Stimulated activated CD4-positive, alpha-beta T cell treated with anti-CD3 and anti-CD28 coated beads, Interleukin-4, amount 100 ng/mL, for 24 hours (primary cell): ENCODE results near the gene NLRP12.
A peak's percentile ranks its signal among the peaks of the same experiment; 100 is the strongest.
"Not testable (repeated sequence)": the region's sequence is repeated elsewhere in the genome, so short reads cannot be mapped to it uniquely, and the experiment has no call there.

Experiments used
- DNase-seq: peaks from one replicate; pipeline ENCODE4 v3.0.0-alpha.2; 2020

The NLRP12 gene

DNA sequence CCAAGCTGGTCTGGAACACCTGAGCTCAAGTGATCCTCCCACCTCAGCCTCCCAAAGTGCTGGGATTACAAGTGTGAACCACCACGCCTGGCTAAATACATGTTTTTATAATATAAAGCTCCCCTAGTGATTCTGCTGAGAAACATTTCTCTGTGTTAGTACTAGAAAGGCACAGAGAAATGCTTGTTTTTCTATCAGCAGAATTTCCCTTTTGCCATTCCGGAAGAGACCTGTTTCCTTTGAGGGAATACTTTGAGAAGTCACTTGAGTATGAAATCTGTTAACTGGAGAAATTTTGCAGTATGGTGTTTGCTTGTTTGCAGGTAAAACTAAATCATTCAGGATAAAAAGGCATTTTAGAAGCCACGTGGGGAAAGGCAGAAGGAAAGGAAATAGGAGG lies 4.4 kb upstream of the NLRP12 start:
- no peak for DNase-seq

- no peak for DNase-seq
These were observed 2.8 kb upstream of the NLRP12 start for GRCh38 chr19:53826876-53827275.

- no peak for DNase-seq
These were observed 564 bp downstream of the NLRP12 start for GRCh38 chr19:53823380-53824120.

DNA sequence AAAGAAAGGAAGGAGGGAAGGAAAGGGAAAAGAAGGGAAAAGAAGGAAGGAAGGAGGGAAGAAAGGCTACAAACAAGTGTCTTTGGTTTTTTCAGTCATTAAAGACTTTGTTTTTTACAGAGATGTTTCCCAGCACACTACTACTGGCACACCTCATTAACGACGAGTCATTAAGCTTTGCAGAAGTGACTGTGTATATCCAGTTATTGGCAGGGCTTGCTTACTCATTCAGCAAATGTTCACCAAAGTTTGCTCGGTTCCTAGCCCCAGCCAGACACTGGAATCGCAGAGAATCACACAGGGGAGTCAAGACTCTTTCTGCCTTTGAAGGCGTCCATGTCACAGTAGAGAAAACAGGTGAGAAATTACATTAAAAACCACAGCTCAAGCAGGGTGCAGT lies 4.3 kb downstream of the NLRP12 start:
- no peak for DNase-seq

- DNase-seq, result no peak
These were observed 5.4 kb downstream of the NLRP12 start for GRCh38 chr19:53818756-53819155.

GRCh38 chr19:53813996-53814395 lies 10.1 kb downstream of the NLRP12 start:
- no peak for DNase-seq

- DNase-seq, result no peak
These were observed 11.8 kb downstream of the NLRP12 start for GRCh38 chr19:53812335-53812734.

- DNase-seq, result no peak
These were observed 13.2 kb downstream of the NLRP12 start for GRCh38 chr19:53810891-53811290.

DNA sequence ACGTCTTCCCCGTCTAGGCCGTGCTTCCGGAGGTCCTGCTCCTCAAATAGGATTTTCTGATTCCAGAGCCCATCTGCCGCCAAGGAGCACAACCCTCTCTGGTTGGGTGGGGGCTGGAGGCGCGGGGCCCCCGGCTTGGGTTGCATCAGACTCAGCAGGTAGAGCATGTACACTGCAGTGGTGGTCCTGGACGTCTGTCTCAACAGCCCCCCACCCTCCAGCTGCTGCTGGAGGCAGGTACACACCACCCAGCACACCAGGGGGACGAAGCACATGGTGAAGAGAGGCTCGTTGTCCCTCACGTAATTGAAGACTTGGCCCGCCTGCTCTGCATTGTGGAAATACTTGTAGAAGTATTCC lies 13.9 kb downstream of the NLRP12 start:
- no peak for DNase-seq

GRCh38 chr19:53809518-53810186 lies 14.5 kb downstream of the NLRP12 start:
- no peak for DNase-seq

- DNase-seq, result no peak
These were observed 15.4 kb downstream of the NLRP12 start for GRCh38 chr19:53808710-53809125.

DNA sequence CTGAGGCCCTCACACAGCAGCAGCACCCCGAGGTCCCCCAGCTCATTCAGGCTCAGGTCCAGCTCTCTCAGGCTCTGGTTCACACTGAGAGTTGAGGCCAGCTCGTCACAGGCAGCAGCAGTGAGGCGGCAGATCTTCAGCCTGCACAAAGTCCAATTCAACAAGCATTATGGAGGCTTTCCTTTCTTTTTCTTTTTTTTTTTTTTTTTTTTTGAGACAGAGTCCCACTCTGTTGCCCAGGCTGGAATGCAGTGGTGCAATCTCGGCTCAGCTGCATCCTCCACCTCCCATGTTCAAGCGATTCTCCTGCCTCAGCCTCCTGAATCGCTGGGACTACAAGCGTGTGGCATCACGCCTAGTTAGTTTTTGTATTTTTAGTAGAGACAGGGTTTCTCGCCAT lies 22.9 kb downstream of the NLRP12 start:
- no peak for DNase-seq

DNA sequence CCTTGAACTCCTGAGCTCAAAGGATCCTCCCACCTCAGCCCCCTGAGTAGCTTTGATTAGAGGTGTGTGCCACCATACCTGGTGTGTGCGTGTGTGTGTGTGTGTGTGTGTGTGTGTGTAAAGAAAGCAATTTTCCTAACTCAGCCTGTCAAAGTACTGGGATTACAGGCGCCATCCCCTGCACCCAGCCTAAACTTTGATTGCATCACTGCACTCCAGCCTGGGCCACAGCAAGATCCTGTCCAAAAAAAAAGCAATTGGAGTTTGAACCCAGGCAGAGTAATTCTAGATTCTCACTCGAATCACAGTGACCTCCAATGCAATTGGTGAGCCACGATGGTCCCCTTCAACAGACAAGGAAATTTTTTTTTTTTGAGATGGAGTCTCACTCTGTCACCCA lies 29.1 kb downstream of the NLRP12 start:
- no peak for DNase-seq

- peak; percentile 79 for DNase-seq
These were observed 31.2 kb downstream of the NLRP12 start for GRCh38 chr19:53792721-53793433.

DNA sequence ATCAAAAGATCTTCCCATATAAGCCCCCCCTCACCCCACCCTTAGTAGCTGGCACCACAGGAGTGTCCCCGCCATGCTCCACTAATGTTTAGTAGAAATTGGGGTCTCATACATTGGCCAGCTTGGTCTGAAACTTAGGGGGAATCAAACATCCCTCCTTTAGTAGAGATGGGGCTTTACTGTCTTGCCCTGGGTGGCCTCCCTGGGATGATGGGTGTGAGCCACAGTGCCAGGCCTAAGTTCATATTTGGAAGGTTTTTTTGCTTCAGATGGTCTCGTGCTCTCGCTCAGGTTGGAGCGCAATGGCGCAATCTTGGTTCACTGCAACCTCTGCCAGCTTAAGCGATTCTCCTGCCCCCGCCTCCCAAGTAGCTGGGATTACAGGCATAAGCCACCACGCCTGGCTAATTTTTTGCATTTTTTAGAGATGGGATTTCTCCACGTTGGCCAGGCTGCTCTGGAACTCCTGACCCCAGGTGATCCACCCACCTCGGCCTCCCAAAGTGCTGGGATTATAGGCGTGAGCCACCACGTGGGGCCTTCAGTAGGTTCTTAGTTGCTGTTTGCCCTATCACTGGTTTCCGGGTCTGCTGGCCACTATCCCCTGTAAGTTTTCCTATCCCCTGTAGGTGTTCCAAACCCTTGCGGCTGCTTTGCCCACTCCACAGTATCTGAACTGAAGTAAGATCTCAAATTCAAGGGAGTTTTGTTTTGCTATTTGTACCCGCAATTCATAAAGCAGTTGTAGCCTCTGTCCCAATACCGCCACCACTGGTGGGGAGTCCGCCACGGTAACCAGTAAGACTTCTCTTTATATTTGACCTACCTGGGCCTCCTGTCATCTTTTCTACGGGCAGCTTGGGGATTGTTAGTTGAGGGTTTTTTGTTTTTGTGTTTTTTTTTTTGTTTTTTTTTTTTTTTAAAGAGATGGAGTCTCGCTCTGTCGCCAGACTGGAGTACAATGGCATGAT lies 34.1 kb downstream of the NLRP12 start:
- no peak for DNase-seq

GRCh38 chr19:53787266-53787665 lies 36.8 kb downstream of the NLRP12 start:
- DNase-seq, result no peak

GRCh38 chr19:53786744-53787143 lies 37.4 kb downstream of the NLRP12 start:
- DNase-seq, result no peak

- DNase-seq, result no peak
These were observed 38.8 kb downstream of the NLRP12 start for GRCh38 chr19:53785196-53785889.

- DNase-seq, result no peak
These were observed 41.4 kb downstream of the NLRP12 start for GRCh38 chr19:53782698-53783097.

GRCh38 chr19:53781332-53781731 lies 42.8 kb downstream of the NLRP12 start:
- DNase-seq, result not testable (repeated sequence)

DNA sequence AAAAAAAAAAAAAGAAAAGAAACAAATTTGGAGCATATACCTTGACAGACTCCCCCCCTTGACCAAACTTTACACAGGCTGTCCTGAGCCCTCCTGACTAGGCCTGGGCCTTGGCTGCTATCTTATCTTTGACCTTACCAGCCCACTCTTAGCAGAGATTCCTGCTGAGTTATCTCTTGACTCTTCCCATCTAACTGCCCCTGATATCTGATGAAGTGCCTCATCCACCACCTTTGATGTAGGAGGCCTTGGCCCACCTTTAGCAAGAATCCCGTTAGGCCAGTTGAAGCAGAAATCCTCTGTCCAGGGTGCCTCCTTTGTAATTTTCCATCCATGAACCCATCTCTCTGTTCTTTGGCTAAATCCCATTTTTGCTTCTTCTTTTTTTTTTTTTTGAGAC lies 43.6 kb downstream of the NLRP12 start:
- DNase-seq, result no peak

- DNase-seq, result no peak
These were observed 48.6 kb downstream of the NLRP12 start for GRCh38 chr19:53775524-53775923.
